ENCODE measurements around the gene IFIT2.
"Not testable (repeated sequence)": the region's sequence is repeated elsewhere in the genome, so short reads cannot be mapped to it uniquely, and the experiment has no call there.

IFIT2 gene

DNA sequence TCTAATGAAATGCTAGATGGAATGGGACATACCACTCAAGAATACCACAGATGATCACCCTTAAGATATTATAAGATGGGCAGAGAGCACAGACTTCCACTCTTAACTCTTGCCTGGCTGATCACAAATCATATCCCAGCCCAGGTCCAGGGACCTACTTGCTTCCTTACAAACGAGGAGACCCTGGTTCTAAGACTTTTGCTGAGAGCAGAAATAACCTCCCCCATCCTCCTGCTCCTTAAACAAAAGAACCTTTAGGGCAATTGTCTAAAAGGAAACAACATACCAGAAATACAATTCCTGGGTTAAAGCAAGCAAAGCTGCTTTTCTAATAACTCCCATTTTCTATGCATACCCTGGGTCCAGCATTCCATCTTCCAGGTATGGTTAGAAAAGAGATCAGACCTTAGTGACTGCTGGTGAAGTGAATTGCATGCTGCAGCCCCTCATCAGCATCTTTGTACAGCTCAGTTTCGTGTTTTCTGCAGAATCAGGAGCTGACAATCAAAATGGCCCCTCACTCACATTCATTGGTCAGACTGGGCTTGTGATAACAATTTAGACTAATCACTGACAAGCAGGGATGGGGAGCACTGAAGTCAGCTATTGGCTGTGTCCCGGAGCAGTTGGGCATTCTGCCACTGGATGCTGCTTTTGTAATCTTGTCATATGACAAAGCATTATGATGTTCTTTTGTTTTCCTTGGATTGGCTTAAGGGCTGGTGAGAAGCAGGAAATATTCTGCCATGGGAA lies 40.5 kb downstream of the IFIT2 start:
- DNase-seq (ENCODE audit: low spot score), result no peak

DNA sequence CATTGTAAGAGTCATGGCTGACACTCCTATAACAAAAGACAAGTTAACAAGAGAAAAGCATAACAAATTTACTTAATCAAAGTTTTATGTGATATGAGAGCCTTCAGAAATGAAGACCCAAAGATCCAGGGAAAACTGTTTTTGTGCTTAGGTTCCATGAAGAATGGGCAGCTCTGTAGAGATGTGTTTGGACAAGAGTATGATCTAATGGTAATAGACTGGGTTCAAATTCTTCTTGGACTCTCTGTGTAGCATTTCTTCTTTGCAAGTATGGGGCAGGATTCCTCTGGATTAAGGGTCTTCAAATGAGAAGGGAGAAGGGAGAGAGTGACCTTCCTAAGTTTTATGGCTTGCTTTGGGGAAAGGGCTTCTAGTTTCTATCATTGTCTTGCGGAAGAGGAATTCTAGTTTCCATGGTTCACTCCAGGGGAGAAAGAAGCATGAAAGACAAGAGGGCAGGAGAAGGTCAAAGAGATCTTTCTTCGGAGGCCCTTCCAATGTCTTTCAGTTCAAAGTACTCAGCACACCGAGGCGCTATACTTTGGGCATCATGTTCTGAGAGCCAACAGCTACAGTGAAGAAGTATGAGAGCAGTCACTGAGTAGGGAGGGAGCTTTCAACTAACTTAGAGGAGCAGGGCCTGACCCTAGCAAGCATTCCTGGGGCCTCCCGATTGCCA lies 41.4 kb downstream of the IFIT2 start:
- DNase-seq (ENCODE audit: low spot score), result no peak

DNA sequence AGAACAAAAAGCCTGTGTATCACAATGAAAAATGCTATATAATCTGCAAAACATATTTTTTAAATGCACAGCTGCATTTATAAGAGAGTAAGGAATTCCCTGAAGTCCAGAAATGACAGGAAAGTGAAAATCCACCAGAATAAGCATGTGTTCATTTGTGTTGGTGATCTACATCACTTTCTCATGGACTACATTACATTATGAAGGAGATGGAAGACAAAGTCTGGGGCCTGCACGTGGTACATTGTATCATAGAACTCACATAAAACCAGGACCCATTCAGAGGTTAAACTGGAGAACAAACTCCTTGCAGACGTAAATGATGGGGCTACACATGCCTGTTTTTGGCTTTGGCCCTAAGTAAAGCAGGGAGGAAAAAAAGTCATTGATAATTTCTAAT lies 42.3 kb downstream of the IFIT2 start:
- DNase-seq (ENCODE audit: low spot score), result no peak

GRCh38 chr10:89345367-89346000 lies 43.6 kb downstream of the IFIT2 start:
- no peak for DNase-seq (ENCODE audit: low spot score)

- DNase-seq (ENCODE audit: low spot score), result no peak
Observed at GRCh38 chr10:89346405-89347254, 44.8 kb downstream of the IFIT2 start.

- no peak for DNase-seq (ENCODE audit: low spot score)
Observed at GRCh38 chr10:89347701-89348457, 46.0 kb downstream of the IFIT2 start.

DNA sequence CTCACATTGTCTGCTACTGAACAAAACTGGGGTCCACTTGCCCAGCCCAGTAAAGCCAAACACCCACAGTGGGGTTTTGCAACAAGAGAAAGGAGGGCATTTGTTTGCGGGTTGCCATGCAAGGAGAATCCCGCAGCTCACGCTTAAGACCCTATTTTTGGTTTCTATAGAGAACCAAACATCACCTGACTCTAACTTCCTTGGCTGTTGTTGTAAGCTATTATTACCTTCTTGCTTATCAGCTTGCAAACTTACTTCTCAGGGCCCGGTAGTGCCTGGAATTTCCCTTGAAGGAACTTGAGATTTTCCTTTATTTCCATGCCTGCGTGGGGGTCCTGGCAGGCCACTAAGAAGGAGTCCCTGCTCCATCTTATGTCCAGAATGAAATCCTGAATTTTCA lies 46.6 kb downstream of the IFIT2 start:
- no peak for DNase-seq (ENCODE audit: low spot score)

- no peak for DNase-seq (ENCODE audit: low spot score)
Observed at GRCh38 chr10:89348975-89349374, 47.1 kb downstream of the IFIT2 start.

GRCh38 chr10:89350631-89351315 lies 48.9 kb downstream of the IFIT2 start:
- not testable (repeated sequence) for DNase-seq (ENCODE audit: low spot score)

GRCh38 chr10:89351412-89351779 lies 49.5 kb downstream of the IFIT2 start:
- no peak for DNase-seq (ENCODE audit: low spot score)

DNA sequence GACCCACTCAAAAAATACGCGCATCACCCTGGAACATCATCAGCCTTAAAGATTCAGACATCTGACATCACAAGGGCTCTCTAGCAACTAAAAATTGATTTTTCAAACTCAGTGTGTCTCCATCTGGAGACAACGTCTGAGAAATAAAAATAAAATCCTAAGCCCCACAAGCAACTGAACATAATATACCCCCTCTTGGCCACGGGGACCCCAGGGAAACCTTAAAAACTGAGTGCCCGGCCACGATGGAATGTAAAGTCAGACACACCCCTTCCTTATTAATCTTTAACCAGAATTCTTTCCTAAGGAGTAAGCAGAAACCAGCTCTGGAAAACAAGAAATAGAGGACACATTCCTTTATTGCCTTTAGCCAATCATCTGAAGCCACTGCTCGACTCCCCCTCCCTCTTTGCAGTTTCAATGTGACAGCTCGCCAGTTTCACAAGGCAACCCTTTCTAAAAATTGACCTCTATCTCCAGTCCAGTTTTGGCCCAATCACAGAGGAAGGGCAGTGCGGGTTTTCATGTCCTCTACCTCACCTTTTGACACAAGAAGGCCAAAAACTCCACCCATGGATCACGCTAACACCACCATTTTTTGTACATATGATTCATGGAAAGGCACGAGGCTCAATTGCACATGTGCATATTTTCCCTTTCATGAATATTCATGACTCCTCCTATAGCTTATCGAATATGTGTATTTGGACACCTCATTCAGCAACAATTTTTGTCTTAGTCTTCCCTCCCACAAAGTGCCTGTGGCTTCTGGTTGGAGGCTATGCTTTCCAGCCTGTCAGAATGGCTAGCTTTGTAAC lies 50.1 kb downstream of the IFIT2 start:
- no peak for DNase-seq (ENCODE audit: low spot score)

GRCh38 chr10:89352802-89353201 lies 51.0 kb downstream of the IFIT2 start:
- no peak for DNase-seq (ENCODE audit: low spot score)

DNA sequence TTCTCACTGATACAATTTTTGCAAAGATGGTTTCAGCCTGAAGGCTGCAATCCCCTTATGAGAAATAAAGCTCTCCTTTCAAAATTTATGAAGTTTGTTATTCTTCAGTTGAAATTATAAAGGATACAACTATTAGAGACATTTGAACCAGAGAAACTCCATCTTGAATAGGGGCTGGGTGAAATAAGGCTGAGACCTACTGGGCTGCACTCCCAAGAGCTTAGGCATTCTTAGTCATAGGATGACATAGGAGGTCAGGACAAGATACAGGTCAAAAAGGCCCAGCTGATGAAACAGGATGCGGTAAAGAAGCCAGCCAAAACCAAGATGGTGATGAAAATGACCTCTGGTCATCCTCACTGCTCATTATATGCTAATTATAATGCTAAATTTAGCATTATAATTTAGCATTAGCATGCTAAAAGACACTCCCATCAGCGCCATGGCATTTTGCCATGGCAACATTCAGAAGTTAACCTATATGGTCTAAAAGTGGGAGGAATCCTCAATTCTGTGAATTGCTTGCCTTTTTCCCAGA lies 53.6 kb downstream of the IFIT2 start:
- DNase-seq (ENCODE audit: low spot score), result no peak

- DNase-seq (ENCODE audit: low spot score), result no peak
Observed at GRCh38 chr10:89357096-89357495, 55.2 kb downstream of the IFIT2 start.

DNA sequence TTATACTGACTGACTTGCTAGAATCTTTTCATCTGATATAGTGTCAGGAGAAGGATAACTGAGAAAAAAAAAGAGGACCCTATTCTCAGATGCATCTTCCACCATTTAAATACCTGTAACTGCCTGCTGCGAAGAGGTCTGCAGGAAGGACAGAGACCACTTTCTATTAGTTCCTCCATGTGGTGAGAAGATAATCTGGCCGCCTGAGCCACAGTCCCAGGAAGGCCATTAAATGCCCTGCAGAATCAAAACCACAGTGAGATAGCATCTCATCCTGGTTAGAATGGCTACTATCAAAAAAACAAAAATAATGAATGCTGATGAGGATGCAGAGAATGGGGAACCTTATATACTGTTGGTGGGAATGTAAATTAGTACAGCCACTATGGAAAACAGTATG lies 56.1 kb downstream of the IFIT2 start:
- DNase-seq (ENCODE audit: low spot score), result no peak
